ENCODE measurements around the gene INHBE. TPM values are rescaled to one million over a fixed set of nuclear protein-coding genes. Genes with fewer than 3 reads are reported as not detected.

Gene INHBE
- total and polyA plus RNA-seq, 2 of the 8 experiments (the other 6 are each of a cell fraction or from before 2014, with no cell fraction given) = 10.2 to 18.8 TPM

DNA sequence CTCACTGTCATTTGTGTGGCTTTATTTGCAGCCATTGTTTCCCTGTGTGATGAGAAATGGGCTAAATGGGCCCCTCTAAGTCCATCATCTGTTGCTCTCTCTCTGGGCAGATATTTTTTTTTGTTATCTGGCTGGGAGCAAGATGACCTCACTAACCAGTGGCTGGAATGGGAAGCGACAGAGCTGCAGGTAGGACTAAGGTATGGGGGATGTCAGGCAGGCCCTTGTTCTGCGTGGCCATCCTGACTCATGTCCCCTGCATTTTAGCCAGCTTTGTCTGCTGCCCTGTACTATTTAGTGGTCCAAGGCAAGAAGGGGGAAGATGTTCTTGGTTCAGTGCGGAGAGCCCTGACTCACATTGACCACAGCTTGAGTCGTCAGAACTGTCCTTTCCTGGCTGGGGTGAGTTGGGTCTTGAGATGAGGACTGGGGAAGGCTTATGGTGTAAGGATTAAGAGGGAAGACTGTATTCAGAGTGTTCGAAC, 34.1 kb downstream of the INHBE start (continued):
- TF ChIP-seq GABPA (IDR thresholded peaks at IDR 0.05; ENCODE audit: borderline replicate concordance, insufficient read depth, low read length) (no peak), JUN (IDR thresholded peaks at IDR 0.05; ENCODE audit: low read depth, low read length) (no peak), NRF1 (IDR thresholded peaks at IDR 0.05; ENCODE audit: low read depth, low read length) (no peak), TAF1 (IDR thresholded peaks at IDR 0.05; ENCODE audit: low read depth, low read length) (no peak), EGR1 (IDR thresholded peaks at IDR 0.05; ENCODE audit: borderline replicate concordance, low read depth, low read length) (no peak)
